ENCODE measurements around the gene OAS1.

Gene OAS1

GRCh38 chr12:112901271-112901670 is 5.5 kb upstream of the OAS1 start:
- Histone ChIP-seq H3K9me2 (ENCODE audit: low read depth, low read length) (no peaks in the 10 kb centered on the region), H3K36me3 (ENCODE audit: insufficient read depth, low read length) (no peaks in the 10 kb centered on the region), H3K4me2 (ENCODE audit: low read length) (no peak overlapping the region), H4K20me1 (ENCODE audit: insufficient read depth, low read length) (no peaks in the 10 kb centered on the region), H3K9me3 (ENCODE audit: low read length) (no peaks in the 10 kb centered on the region), H3K79me2 (ENCODE audit: insufficient read depth, low read length) (no peaks in the 10 kb centered on the region), H2AFZ (ENCODE audit: low read length) (no peak overlapping the region), H3K9ac (ENCODE audit: low read length) (no peak overlapping the region), H3F3A (ENCODE audit: insufficient read depth, low read length) (peaks cover 3% of the 10 kb centered on the region; the same call in 1 of the 2 replicates), H3K27ac (ENCODE audit: low read depth, low read length, poor library complexity, severe bottlenecking) (peak overlapping the region; percentile 53), H3K4me3 (ENCODE audit: low read depth, low read length, poor library complexity, severe bottlenecking) (no peak overlapping the region), H3K27me3 (ENCODE audit: insufficient read depth, low read length) (no peaks in the 10 kb centered on the region), H3K4me1 (ENCODE audit: insufficient read depth, low read length, severe bottlenecking) (peaks cover 24% of the 10 kb centered on the region)
- TF ChIP-seq EZH2 (IDR thresholded peaks at IDR 0.05; ENCODE audit: borderline replicate concordance, low read length) = no peak
- TF ChIP-seq, protein P1, sequence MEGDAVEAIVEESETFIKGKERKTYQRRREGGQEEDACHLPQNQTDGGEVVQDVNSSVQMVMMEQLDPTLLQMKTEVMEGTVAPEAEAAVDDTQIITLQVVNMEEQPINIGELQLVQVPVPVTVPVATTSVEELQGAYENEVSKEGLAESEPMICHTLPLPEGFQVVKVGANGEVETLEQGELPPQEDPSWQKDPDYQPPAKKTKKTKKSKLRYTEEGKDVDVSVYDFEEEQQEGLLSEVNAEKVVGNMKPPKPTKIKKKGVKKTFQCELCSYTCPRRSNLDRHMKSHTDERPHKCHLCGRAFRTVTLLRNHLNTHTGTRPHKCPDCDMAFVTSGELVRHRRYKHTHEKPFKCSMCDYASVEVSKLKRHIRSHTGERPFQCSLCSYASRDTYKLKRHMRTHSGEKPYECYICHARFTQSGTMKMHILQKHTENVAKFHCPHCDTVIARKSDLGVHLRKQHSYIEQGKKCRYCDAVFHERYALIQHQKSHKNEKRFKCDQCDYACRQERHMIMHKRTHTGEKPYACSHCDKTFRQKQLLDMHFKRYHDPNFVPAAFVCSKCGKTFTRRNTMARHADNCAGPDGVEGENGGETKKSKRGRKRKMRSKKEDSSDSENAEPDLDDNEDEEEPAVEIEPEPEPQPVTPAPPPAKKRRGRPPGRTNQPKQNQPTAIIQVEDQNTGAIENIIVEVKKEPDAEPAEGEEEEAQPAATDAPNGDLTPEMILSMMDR (IDR thresholded peaks at IDR 0.05; ENCODE audit: low read length) = no peak

DNA sequence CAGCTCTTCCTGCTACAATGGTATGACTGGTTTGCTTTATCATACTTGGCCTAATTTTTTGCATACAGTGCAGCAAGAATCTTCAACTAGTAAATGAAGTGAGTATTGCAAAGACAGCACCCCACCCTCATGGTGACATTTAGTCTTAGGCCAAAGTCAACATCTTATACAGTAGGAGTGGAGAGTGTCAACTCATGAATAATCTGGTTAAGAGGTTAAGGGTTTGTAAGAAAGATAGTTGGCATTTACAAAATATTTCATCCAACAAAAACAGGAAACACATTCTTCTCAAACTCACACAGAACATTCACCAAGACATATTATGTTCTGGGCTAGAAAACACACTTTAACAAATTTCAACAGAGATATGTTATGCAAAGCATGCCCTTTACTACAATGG is 2.2 kb upstream of the OAS1 start:
- peak overlapping the region; percentile 37 for H3K27ac ChIP-seq (ENCODE audit: low read depth, low read length, poor library complexity, severe bottlenecking)
- peaks cover 3% of the 10 kb centered on the region; the same call in 1 of the 2 replicates for H3F3A ChIP-seq (ENCODE audit: insufficient read depth, low read length)
- no peak overlapping the region for H3K4me2 ChIP-seq (ENCODE audit: low read length)
- TF ChIP-seq, protein P1 (IDR thresholded peaks at IDR 0.05; ENCODE audit: low read length) = no peak
- no peaks in the 10 kb centered on the region for H3K9me3 ChIP-seq (ENCODE audit: low read length)
- H3K36me3 ChIP-seq (ENCODE audit: insufficient read depth, low read length) = no peaks in the 10 kb centered on the region; the same call in 1 of the 2 replicates
- H3K4me1 ChIP-seq (ENCODE audit: insufficient read depth, low read length, severe bottlenecking) = peaks cover 53% of the 10 kb centered on the region
- H3K4me3 ChIP-seq (ENCODE audit: low read depth, low read length, poor library complexity, severe bottlenecking) = no peak overlapping the region
- H3K27me3 ChIP-seq (ENCODE audit: insufficient read depth, low read length) = no peaks in the 10 kb centered on the region
- H2AFZ ChIP-seq (ENCODE audit: low read length) = no peak overlapping the region
- no peak overlapping the region for H3K9ac ChIP-seq (ENCODE audit: low read length)
- no peaks in the 10 kb centered on the region for H4K20me1 ChIP-seq (ENCODE audit: insufficient read depth, low read length)
- no peaks in the 10 kb centered on the region for H3K9me2 ChIP-seq (ENCODE audit: low read depth, low read length)
- H3K79me2 ChIP-seq (ENCODE audit: insufficient read depth, low read length) = no peaks in the 10 kb centered on the region

DNA sequence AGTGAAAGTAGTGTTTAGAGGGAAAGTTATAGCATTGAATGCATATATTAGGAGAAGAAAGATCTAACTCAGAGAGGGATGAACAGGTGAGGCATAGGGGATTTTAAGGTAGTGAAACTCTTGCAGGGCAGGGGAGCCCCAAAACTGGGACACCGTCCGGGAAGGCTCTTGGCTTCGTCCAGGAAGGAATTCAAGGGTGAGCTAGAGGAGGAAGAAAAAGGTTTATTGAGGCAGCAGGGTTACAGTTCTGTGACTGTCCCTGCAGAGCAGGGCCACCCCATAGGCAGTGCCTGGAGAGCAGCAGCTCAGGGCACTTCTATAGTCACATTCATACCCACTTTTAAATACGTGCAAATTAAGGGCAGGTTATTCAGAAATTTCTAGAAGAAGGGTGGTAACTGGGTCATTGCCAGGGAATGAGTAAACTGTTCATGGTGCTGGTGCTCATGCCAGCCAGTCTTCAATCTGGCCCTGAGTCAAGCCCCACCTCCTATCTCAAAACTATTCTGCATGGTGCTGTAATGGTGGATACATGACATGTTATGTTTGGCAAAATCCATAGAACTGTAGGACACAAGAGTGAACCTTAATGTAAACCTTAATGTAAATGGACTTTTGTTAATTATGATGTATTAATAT is 1.2 kb upstream of the OAS1 start:
- no peaks in the 10 kb centered on the region for H4K20me1 ChIP-seq (ENCODE audit: insufficient read depth, low read length)
- H3F3A ChIP-seq (ENCODE audit: insufficient read depth, low read length) = peaks cover 3% of the 10 kb centered on the region; the same call in 1 of the 2 replicates
- no peak for TF ChIP-seq EZH2 (IDR thresholded peaks at IDR 0.05; ENCODE audit: borderline replicate concordance, low read length)
- TF ChIP-seq, protein P1 (IDR thresholded peaks at IDR 0.05; ENCODE audit: low read length) = no peak
- no peak overlapping the region for H2AFZ ChIP-seq (ENCODE audit: low read length)
- no peaks in the 10 kb centered on the region; the same call in 1 of the 2 replicates for H3K36me3 ChIP-seq (ENCODE audit: insufficient read depth, low read length)
- no peak overlapping the region for H3K9ac ChIP-seq (ENCODE audit: low read length)
- no peaks in the 10 kb centered on the region for H3K9me2 ChIP-seq (ENCODE audit: low read depth, low read length)
- peaks cover 53% of the 10 kb centered on the region for H3K4me1 ChIP-seq (ENCODE audit: insufficient read depth, low read length, severe bottlenecking)
- H3K4me2 ChIP-seq (ENCODE audit: low read length) = no peak overlapping the region
- no peaks in the 10 kb centered on the region for H3K79me2 ChIP-seq (ENCODE audit: insufficient read depth, low read length)
- H3K27ac ChIP-seq (ENCODE audit: low read depth, low read length, poor library complexity, severe bottlenecking) = peak overlapping the region; percentile 89
- no peaks in the 10 kb centered on the region for H3K27me3 ChIP-seq (ENCODE audit: insufficient read depth, low read length)
- H3K4me3 ChIP-seq (ENCODE audit: low read depth, low read length, poor library complexity, severe bottlenecking) = no peak overlapping the region
- no peaks in the 10 kb centered on the region for H3K9me3 ChIP-seq (ENCODE audit: low read length)

All from OCI-LY1 (cell line).